Endothelial cell of umbilical vein (primary cell): ENCODE measurements around the gene SH2D3C. TPM values are rescaled to one million over a fixed set of nuclear protein-coding genes. Genes with fewer than 3 reads are reported as not detected.

Experiments
- BruUV-seq: library from RNA; stranded (reverse); fragments of 400-500 nt; replicated peaks from 2 replicates; lab custom pipeline; 2021; lab: Mats Ljungman, UMichigan
- CTCF ChIA-PET: fragments of 300-600, 350-600 bp; sonication (Branson Sonifier 250); formaldehyde crosslinking; loops from one replicate; lab custom pipeline; 2021; ENCODE audit warnings: antibody characterized with exemption, inconsistent platforms; lab: Charles Lee
- POLR2A ChIA-PET: fragments of 300-600, 350-600 bp; sonication (Branson Sonifier 250); formaldehyde crosslinking; loops from one replicate; lab custom pipeline; 2021; ENCODE audit warnings: antibody characterized with exemption, inconsistent platforms; lab: Charles Lee
- DNase-seq: peaks from one replicate; pipeline ENCODE4 v3.0.0-alpha.2; 2011; ENCODE audit warnings: low read depth, low spot score
- FAIRE-seq: peaks from 2 replicates; lab custom pipeline; 2011; peaks lifted over from hg19 to GRCh38; lab: Jason Lieb, UNC
- H2AFZ ChIP-seq: 2 replicates; pipeline ENCODE4 v1.6.0; 2012; ENCODE audit warnings: low read depth, low read length, control low read depth, inconsistent platforms
- H3K27ac ChIP-seq: 2 replicates; pipeline ENCODE4 v1.5.1; 2011; ENCODE audit warnings: low read depth, mild to moderate bottlenecking, control low read depth, low read length, moderate library complexity; ENCODE audit not compliant: insufficient read depth
- H3K27me3 ChIP-seq, 2 experiments: 2 replicates each; pipeline versions ENCODE4 v1.6.0 to v1.6.1; 2011; ENCODE audit warnings: low read length in 2 of 2, mixed read lengths in 1 of 2; ENCODE audit not compliant: control insufficient read depth in 2 of 2, insufficient read depth in 2 of 2
- H3K36me3 ChIP-seq, 2 experiments: 2 replicates in 1 of 2; 3 replicates in 1 of 2; pipeline ENCODE4 v1.5.1; 2011; ENCODE audit warnings: low read length in 2 of 2, mild to moderate bottlenecking in 1 of 2, moderate library complexity in 1 of 2; ENCODE audit not compliant: control insufficient read depth in 2 of 2, insufficient read depth in 2 of 2; ENCODE audit errors: extremely low read depth in 1 of 2
- H3K4me1 ChIP-seq: 3 replicates; pipeline ENCODE4 v1.5.1; 2011; ENCODE audit warnings: mild to moderate bottlenecking, low read length; ENCODE audit not compliant: control insufficient read depth, insufficient read depth; ENCODE audit errors: extremely low read depth
- H3K4me2 ChIP-seq: 2 replicates; pipeline ENCODE4 v1.6.1; 2011; ENCODE audit warnings: low read length, control low read depth, mixed read lengths; ENCODE audit not compliant: insufficient read depth
- H3K4me3 ChIP-seq, 3 experiments: fragments of 200-600 bp in 1 of 3; sonication (generic), shearing (Covaris generic) in 1 of 3; replicated peaks in 1 of 3; 2 replicates each; pipeline ENCODE4 v1.5.1; 2011 to 2016; ENCODE audit warnings: control low read depth in 3 of 3, low read length in 3 of 3, mild to moderate bottlenecking in 2 of 3, inconsistent platforms in 1 of 3, low read depth in 1 of 3, moderate library complexity in 1 of 3; ENCODE audit not compliant: insufficient read depth in 1 of 3
- H3K79me2 ChIP-seq: 2 replicates; pipeline ENCODE4 v1.6.0; 2012; ENCODE audit warnings: low read length, inconsistent platforms; ENCODE audit not compliant: control insufficient read depth, insufficient read depth
- H3K9ac ChIP-seq: replicated peaks from 2 replicates; pipeline ENCODE3; 2011; ENCODE audit warnings: low read length, control low read depth; ENCODE audit not compliant: insufficient read depth; ENCODE audit errors: extremely low read depth
- H3K9me1 ChIP-seq: replicated peaks from 3 replicates; pipeline ENCODE4 v1.6.0; 2011; ENCODE audit warnings: mild to moderate bottlenecking, low read length; ENCODE audit not compliant: control insufficient read depth, insufficient read depth; ENCODE audit errors: extremely low read depth
- H3K9me3 ChIP-seq: replicated peaks from 2 replicates; pipeline ENCODE4 v1.5.1; 2012; ENCODE audit warnings: low read length, inconsistent platforms; ENCODE audit not compliant: control insufficient read depth, insufficient read depth
- H4K20me1 ChIP-seq: replicated peaks from 2 replicates; pipeline ENCODE3; 2011; ENCODE audit warnings: mild to moderate bottlenecking, low read length; ENCODE audit not compliant: control insufficient read depth, insufficient read depth; ENCODE audit errors: extremely low read depth
- EZH2 ChIP-seq: IDR thresholded peaks from 2 replicates; pipeline ENCODE4 v1.6.1; 2012; ENCODE audit warnings: borderline replicate concordance, low read depth, mild to moderate bottlenecking, moderate library complexity, low read length, inconsistent platforms; ENCODE audit not compliant: severe bottlenecking
- FOS ChIP-seq: IDR thresholded peaks from 2 replicates; pipeline ENCODE4 v1.6.1; 2011; ENCODE audit warnings: mild to moderate bottlenecking, low read length, moderate library complexity, borderline replicate concordance; ENCODE audit not compliant: insufficient read depth
- GATA2 ChIP-seq: IDR thresholded peaks from 2 replicates; pipeline ENCODE4 v1.7.0; 2011; ENCODE audit warnings: low read depth, mild to moderate bottlenecking, moderate library complexity, mixed read lengths, low read length; ENCODE audit not compliant: insufficient read length, insufficient read depth
- JUN ChIP-seq: IDR thresholded peaks from 2 replicates; pipeline ENCODE4 v1.6.1; 2011; ENCODE audit warnings: borderline replicate concordance, low read depth; ENCODE audit not compliant: insufficient read length, insufficient read depth
- MAX ChIP-seq: IDR thresholded peaks from 2 replicates; pipeline ENCODE4 v1.6.1; 2011; ENCODE audit not compliant: insufficient read depth, insufficient read length
- MYC ChIP-seq: IDR thresholded peaks from one replicate; pipeline ENCODE4 v1.6.1; 2011; ENCODE audit warnings: mild to moderate bottlenecking, low read depth, low read length
- POLR2A ChIP-seq: IDR thresholded peaks from 2 replicates; pipeline ENCODE4 v1.6.1; 2012; ENCODE audit warnings: low read depth, mild to moderate bottlenecking, control low read depth, low read length
- POLR2AphosphoS5 ChIP-seq: IDR thresholded peaks from 2 replicates; pipeline ENCODE4 v1.6.1; 2012; ENCODE audit warnings: low read depth, mild to moderate bottlenecking, control low read depth, low read length, moderate library complexity; ENCODE audit not compliant: insufficient read depth
- dilution Hi-C: fragments of 300-500 bp; cut with MboI; formaldehyde crosslinking; loops from one replicate; pipeline ENCODE4 v1.15.0; 2019; ENCODE audit warnings: low sequenced_read_pairs; ENCODE audit not compliant: extremely low pct_ligation_motif_present
- intact Hi-C: fragments of 100-400 bp; cut with micrococcal nuclease; formaldehyde crosslinking; loops from one replicate; pipeline ENCODE4 v1.10.0; 2022
- polyA plus RNA-seq, 4 experiments: library from polyadenylated mRNA; depleted of rRNA in 3 of 4; stranded (reverse) in 3 of 4; unstranded in 1 of 4; fragments of >200 nt; gene quantifications; 2 replicates each; pipeline versions ENCODE4 v1.2.1 to v1.2.3, GENCODE V29; 2011 to 2012; ENCODE audit warnings: missing spikeins in 1 of 4
- total RNA-seq: library from RNA; stranded (reverse); gene quantifications from 2 replicates; pipeline ENCODE4 v1.2.3, GENCODE V29; 2021

SH2D3C gene
- total and polyA plus RNA-seq, 2 donors (not counting 3 experiments of a cell fraction or from before 2014, with no cell fraction given): 95.0 to 173 TPM

- H3K9ac ChIP-seq: no peak overlapping the region
- DNase-seq (no peak), FAIRE-seq (no peak)
- BruUV-seq: no TSS peak
- peaks cover 10% of the 10 kb centered on the region for H3K4me1 ChIP-seq
- H3K27ac ChIP-seq: no peak overlapping the region
- peaks cover 33 to 56% of the 10 kb centered on the region in 2 experiments for H3K36me3 ChIP-seq
- no peaks in the 10 kb centered on the region for H4K20me1 ChIP-seq
- no peak for TF ChIP-seq JUN
- no peak for TF ChIP-seq EZH2
- TF ChIP-seq MAX: no peak
- no peak for TF ChIP-seq MYC
- no peak for TF ChIP-seq POLR2A
- TF ChIP-seq FOS: no peak
- no peak for TF ChIP-seq GATA2
- no peak for TF ChIP-seq POLR2AphosphoS5
- H3K9me1 ChIP-seq: no peaks in the 10 kb centered on the region
- no peaks in the 10 kb centered on the region for H3K27me3 ChIP-seq
- CTCF ChIA-PET: interaction anchor here (0.7 to 8.4 kb wide), 3 partner anchors 24 to 103 kb away, joined by 3 to 76 read pairs (median 6); no protein-coding TSS in a partner anchor
- H3K9me3 ChIP-seq: no peaks in the 10 kb centered on the region
- H2AFZ ChIP-seq: no peak overlapping the region
- intact Hi-C loops: no loop called here
- POLR2A ChIA-PET: no interaction called here
- H3K4me2 ChIP-seq: no peak overlapping the region
- peaks cover 18% of the 10 kb centered on the region for H3K79me2 ChIP-seq
- dilution Hi-C loops: no loop called here
- H3K4me3 ChIP-seq: no peak overlapping the region
These were observed 40.1 kb upstream of the SH2D3C start for GRCh38 chr9:127818574-127818973.
